ENCODE results near the gene EPG5. TPM values are rescaled to one million over a fixed set of nuclear protein-coding genes. Genes with fewer than 3 reads are reported as not detected.

The EPG5 gene
- polyA plus RNA-seq, 1 donor from 2014 or later, result 18.0 TPM

GRCh38 chr18:45859334-45859733, 107.8 kb downstream of the EPG5 start:
- no peak overlapping the region for H3K4me2 ChIP-seq (ENCODE audit: low read length)
- H3K4me3 ChIP-seq (ENCODE audit: low read length), result no peak overlapping the region
- H3K9me3 ChIP-seq (ENCODE audit: low read length), result no peaks in the 10 kb centered on the region
- no peak overlapping the region for H3K9ac ChIP-seq (ENCODE audit: low read length)
- no peaks in the 10 kb centered on the region for H3F3A ChIP-seq (ENCODE audit: insufficient read depth, low read length, poor library complexity, severe bottlenecking)
- H4K20me1 ChIP-seq (ENCODE audit: insufficient read depth), result no peaks in the 10 kb centered on the region
- TF ChIP-seq RAD21 (conservative IDR thresholded peaks at IDR 0.05) (no peak), TAF1 (IDR thresholded peaks at IDR 0.05; ENCODE audit: low read depth) (no peak), CTCF (IDR thresholded peaks at IDR 0.05; ENCODE audit: poor library complexity, severe bottlenecking) (no peak), POLR2AphosphoS5 (IDR thresholded peaks at IDR 0.05) (no peak), EP300 (conservative IDR thresholded peaks at IDR 0.05; ENCODE audit: poor library complexity, severe bottlenecking) (no peak), REST (IDR thresholded peaks at IDR 0.05; ENCODE audit: borderline replicate concordance) (no peak), MXI1 (conservative IDR thresholded peaks at IDR 0.05; ENCODE audit: poor library complexity, severe bottlenecking) (no peak), SMC3 (conservative IDR thresholded peaks at IDR 0.05; ENCODE audit: poor library complexity) (no peak), EZH2 (IDR thresholded peaks at IDR 0.05; ENCODE audit: borderline replicate concordance, insufficient read depth, low read length, poor library complexity, severe bottlenecking) (no peak)
- no peaks in the 10 kb centered on the region for H3K9me2 ChIP-seq (ENCODE audit: insufficient read depth, low read length)
- H3K79me2 ChIP-seq (replicated peaks; ENCODE audit: insufficient read depth, low read length), result no peaks in the 10 kb centered on the region
- peaks cover 6% of the 10 kb centered on the region for H3K36me3 ChIP-seq (ENCODE audit: insufficient read depth, low read length)
- H3K27me3 ChIP-seq (ENCODE audit: insufficient read depth, low read depth, low read length), result no peaks in the 10 kb centered on the region
- no peak overlapping the region for H3K27ac ChIP-seq (ENCODE audit: low read length)
- no peak overlapping the region for H2AFZ ChIP-seq (ENCODE audit: low read depth, low read length)

GRCh38 chr18:45856531-45856930, 110.6 kb downstream of the EPG5 start:
- Histone ChIP-seq H2AFZ (ENCODE audit: low read depth, low read length) (no peak overlapping the region), H3K79me2 (replicated peaks; ENCODE audit: insufficient read depth, low read length) (no peaks in the 10 kb centered on the region), H3K9me2 (ENCODE audit: insufficient read depth, low read length) (no peaks in the 10 kb centered on the region), H3K27ac (ENCODE audit: low read length) (no peak overlapping the region), H4K20me1 (ENCODE audit: insufficient read depth) (no peaks in the 10 kb centered on the region), H3K9me3 (ENCODE audit: low read length) (no peaks in the 10 kb centered on the region), H3F3A (ENCODE audit: insufficient read depth, low read length, poor library complexity, severe bottlenecking) (no peaks in the 10 kb centered on the region), H3K4me3 (ENCODE audit: low read length) (no peak overlapping the region), H3K9ac (ENCODE audit: low read length) (no peak overlapping the region), H3K4me2 (ENCODE audit: low read length) (no peak overlapping the region), H3K27me3 (ENCODE audit: insufficient read depth, low read depth, low read length) (no peaks in the 10 kb centered on the region), H3K36me3 (ENCODE audit: insufficient read depth, low read length) (peaks cover 5% of the 10 kb centered on the region)
- TF ChIP-seq MXI1 (conservative IDR thresholded peaks at IDR 0.05; ENCODE audit: poor library complexity, severe bottlenecking), result no peak
- TF ChIP-seq EP300 (conservative IDR thresholded peaks at IDR 0.05; ENCODE audit: poor library complexity, severe bottlenecking), result no peak
- no peak for TF ChIP-seq POLR2AphosphoS5 (IDR thresholded peaks at IDR 0.05)
- no peak for TF ChIP-seq RAD21 (conservative IDR thresholded peaks at IDR 0.05)
- TF ChIP-seq TAF1 (IDR thresholded peaks at IDR 0.05; ENCODE audit: low read depth), result no peak
- TF ChIP-seq EZH2 (IDR thresholded peaks at IDR 0.05; ENCODE audit: borderline replicate concordance, insufficient read depth, low read length, poor library complexity, severe bottlenecking), result no peak
- TF ChIP-seq SMC3 (conservative IDR thresholded peaks at IDR 0.05; ENCODE audit: poor library complexity), result no peak
- TF ChIP-seq REST (IDR thresholded peaks at IDR 0.05; ENCODE audit: borderline replicate concordance), result no peak
- TF ChIP-seq CTCF (IDR thresholded peaks at IDR 0.05; ENCODE audit: poor library complexity, severe bottlenecking), result no peak
